Activated CD8-positive, alpha-beta T cell treated with anti-CD3 and anti-CD28 coated beads for 36 hours (primary cell): ENCODE results near the gene ANKRA2. TPM values are rescaled to one million over a fixed set of nuclear protein-coding genes. Genes with fewer than 3 reads are reported as not detected.

Experiments used
- ATAC-seq: fragments of 200-7000 bp; cut with Tn5 transposase; one replicate; pipeline ENCODE4 v1.10.0; 2021; ENCODE audit warnings: mild to moderate bottlenecking, moderate library complexity
- CTCF ChIA-PET: fragments of 350-600 bp; sonication (Branson Sonifier 250); formaldehyde crosslinking; loops from one replicate; lab custom pipeline; 2021; ENCODE audit warnings: antibody characterized with exemption; lab: Charles Lee
- POLR2A ChIA-PET: fragments of 350-600 bp; sonication (Branson Sonifier 250); formaldehyde crosslinking; loops from one replicate; lab custom pipeline; 2021; ENCODE audit warnings: antibody characterized with exemption; lab: Charles Lee
- DNase-seq: peaks from one replicate; pipeline ENCODE4 v3.0.0-alpha.2; 2020
- H3K27ac Mint-ChIP-seq: one replicate; pipeline ENCODE4 v1.8.0; 2021; ENCODE audit warnings: mild to moderate bottlenecking, mixed read lengths
- H3K27me3 Mint-ChIP-seq: one replicate; pipeline ENCODE4 v1.8.0; 2021; ENCODE audit warnings: mixed read lengths
- H3K36me3 Mint-ChIP-seq: one replicate; pipeline ENCODE4 v1.8.0; 2021; ENCODE audit warnings: low read depth, mixed read lengths
- H3K4me1 Mint-ChIP-seq: one replicate; pipeline ENCODE4 v1.8.0; 2021; ENCODE audit warnings: low read depth, mixed read lengths
- H3K4me3 Mint-ChIP-seq: one replicate; pipeline ENCODE4 v1.8.0; 2021; ENCODE audit warnings: mild to moderate bottlenecking, moderate library complexity, mixed read lengths
- H3K9me3 Mint-ChIP-seq: one replicate; pipeline ENCODE4 v1.8.0; 2021; ENCODE audit warnings: mixed read lengths
- intact Hi-C: fragments of 100-400 bp; cut with micrococcal nuclease; formaldehyde crosslinking; loops from one replicate; pipeline ENCODE4 v1.10.0; 2022
- total RNA-seq, 2 experiments: library from RNA; stranded (reverse); gene quantifications; one replicate each; pipeline ENCODE4 v1.2.3, GENCODE V29; 2021
- TF ChIP-seq, protein P1 (sequence below): fragments of 200-600 bp; IDR thresholded peaks from one replicate; pipeline ENCODE4 v1.8.0; 2022; ENCODE audit warnings: antibody characterized with exemption, mild to moderate bottlenecking

The ANKRA2 gene
- total RNA-seq, 2 experiments from 2014 or later: 20.2 to 22.0 TPM

DNA sequence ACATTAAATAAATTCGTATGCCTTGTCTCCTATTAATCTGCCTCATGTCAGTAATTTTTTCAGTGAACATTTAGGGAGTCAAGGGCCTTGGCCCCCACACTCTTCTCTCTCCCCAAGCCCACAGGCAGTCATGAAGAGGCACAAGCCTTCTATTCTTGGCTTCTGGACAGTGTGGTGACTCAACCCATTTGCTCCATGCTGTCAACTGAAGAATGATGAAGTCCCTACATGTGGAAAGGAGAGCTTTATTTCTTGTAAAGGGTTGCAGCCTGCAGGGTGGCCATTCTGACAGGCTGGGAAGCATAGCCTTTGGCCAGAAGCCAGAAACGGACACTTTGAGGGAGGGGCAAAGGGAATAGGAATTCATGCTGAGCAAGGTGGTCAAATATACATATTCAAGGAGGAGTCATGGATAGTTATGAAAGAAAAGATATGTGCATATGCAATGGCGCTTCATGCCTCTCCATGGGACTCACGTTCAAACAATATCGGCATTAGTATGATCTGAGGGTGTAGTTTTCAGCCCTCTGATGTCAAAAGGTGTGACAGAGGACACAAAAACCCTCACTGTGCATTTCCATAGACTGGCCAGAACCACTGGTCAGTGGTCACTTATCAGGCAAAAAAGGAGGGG is 31.3 kb downstream of the ANKRA2 start:
- ChIA-PET POLR2A (no interaction called here), CTCF (interaction anchor here (6.5 kb wide), 1 partner anchor 10 kb away, joined by 108 read pairs; no protein-coding TSS in a partner anchor)
- ATAC-seq: no peak
- no peak for DNase-seq
- Mint-ChIP-seq H3K36me3 (no peaks in the 10 kb centered on the region), H3K4me3 (no peak overlapping the region), H3K9me3 (no peaks in the 10 kb centered on the region), H3K27me3 (peaks cover 16% of the 10 kb centered on the region), H3K27ac (no peak overlapping the region), H3K4me1 (no peaks in the 10 kb centered on the region)
- TF ChIP-seq, protein P1, sequence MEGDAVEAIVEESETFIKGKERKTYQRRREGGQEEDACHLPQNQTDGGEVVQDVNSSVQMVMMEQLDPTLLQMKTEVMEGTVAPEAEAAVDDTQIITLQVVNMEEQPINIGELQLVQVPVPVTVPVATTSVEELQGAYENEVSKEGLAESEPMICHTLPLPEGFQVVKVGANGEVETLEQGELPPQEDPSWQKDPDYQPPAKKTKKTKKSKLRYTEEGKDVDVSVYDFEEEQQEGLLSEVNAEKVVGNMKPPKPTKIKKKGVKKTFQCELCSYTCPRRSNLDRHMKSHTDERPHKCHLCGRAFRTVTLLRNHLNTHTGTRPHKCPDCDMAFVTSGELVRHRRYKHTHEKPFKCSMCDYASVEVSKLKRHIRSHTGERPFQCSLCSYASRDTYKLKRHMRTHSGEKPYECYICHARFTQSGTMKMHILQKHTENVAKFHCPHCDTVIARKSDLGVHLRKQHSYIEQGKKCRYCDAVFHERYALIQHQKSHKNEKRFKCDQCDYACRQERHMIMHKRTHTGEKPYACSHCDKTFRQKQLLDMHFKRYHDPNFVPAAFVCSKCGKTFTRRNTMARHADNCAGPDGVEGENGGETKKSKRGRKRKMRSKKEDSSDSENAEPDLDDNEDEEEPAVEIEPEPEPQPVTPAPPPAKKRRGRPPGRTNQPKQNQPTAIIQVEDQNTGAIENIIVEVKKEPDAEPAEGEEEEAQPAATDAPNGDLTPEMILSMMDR: no peak
- intact Hi-C loops: no loop called here

DNA sequence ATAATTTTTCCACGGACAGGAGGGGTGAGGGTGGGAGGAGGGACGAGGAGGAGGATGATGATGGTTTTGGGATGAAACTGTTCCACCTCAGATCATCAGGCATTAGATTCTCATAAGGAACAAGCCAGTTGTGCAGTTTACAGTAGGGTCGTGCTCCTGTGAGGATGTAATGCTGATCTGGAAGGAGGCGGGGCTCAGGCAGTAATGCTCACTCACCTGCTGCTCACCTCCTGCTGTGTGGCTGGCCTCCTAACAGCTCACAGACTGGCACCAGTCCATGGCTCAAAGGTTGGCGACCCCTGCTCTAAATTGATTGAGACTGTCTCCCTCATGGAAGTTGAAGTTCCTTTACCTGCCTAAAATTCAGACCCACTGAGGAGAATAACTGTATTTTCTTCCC is 33.2 kb downstream of the ANKRA2 start:
- intact Hi-C loops: no loop called here
- ATAC-seq (no peak), DNase-seq (no peak)
- no peaks in the 10 kb centered on the region for H3K36me3 Mint-ChIP-seq
- H3K27me3 Mint-ChIP-seq: peaks cover 19% of the 10 kb centered on the region
- CTCF ChIA-PET: no interaction called here
- POLR2A ChIA-PET: no interaction called here
- no peak overlapping the region for H3K27ac Mint-ChIP-seq
- no peaks in the 10 kb centered on the region for H3K9me3 Mint-ChIP-seq
- H3K4me1 Mint-ChIP-seq: no peaks in the 10 kb centered on the region
- TF ChIP-seq, protein P1: no peak
- no peak overlapping the region for H3K4me3 Mint-ChIP-seq

DNA sequence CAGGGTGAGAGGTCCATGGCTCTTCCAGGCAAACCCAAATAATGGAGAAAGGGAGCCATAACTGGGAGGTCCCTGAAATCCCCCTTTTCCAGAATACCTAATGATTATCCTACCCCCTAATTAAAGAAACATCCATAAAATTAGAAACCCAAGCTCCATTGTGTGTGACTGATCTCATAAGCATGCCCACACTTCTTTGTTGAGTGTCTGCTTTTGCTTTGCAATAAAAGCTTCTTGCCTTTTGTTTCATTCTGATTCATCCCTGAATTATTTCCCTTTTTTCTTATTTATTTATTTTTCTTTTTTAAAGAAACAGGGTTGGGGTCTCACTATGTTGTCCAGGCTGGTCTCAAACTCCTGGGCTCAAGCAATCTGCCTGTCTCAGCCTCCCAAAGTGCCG is 34.1 kb downstream of the ANKRA2 start:
- ChIA-PET POLR2A (no interaction called here), CTCF (interaction anchor here (0.8 to 1.8 kb wide), 2 partner anchors 8 to 10 kb away, joined by 4 to 7 read pairs; no protein-coding TSS in a partner anchor)
- ATAC-seq (no peak), DNase-seq (no peak)
- Mint-ChIP-seq H3K4me3 (no peak overlapping the region), H3K36me3 (no peaks in the 10 kb centered on the region), H3K9me3 (no peaks in the 10 kb centered on the region), H3K27me3 (peaks cover 19% of the 10 kb centered on the region), H3K27ac (no peak overlapping the region), H3K4me1 (no peaks in the 10 kb centered on the region)
- TF ChIP-seq, protein P1: no peak
- intact Hi-C loops: no loop called here

DNA sequence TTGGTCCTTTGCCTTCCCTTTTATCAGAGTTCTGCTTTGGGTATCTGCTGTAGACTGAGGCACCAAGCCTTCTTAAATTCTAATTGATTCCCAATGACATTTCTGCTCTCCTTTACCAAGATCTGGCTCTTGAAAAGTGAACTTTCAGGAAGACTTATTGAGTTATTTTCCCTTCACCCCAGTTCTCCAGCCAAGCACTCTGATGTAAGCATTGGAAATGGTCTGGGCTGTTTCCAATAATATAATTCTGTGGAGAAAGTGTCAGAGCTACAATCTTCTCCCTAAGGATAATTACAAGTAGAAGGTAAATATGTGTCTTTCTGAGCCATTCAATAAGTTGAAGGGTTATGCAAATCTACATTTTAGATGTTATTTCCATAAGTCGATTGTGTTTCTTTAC is 36.4 kb downstream of the ANKRA2 start:
- no peak for DNase-seq
- CTCF ChIA-PET: no interaction called here

DNA sequence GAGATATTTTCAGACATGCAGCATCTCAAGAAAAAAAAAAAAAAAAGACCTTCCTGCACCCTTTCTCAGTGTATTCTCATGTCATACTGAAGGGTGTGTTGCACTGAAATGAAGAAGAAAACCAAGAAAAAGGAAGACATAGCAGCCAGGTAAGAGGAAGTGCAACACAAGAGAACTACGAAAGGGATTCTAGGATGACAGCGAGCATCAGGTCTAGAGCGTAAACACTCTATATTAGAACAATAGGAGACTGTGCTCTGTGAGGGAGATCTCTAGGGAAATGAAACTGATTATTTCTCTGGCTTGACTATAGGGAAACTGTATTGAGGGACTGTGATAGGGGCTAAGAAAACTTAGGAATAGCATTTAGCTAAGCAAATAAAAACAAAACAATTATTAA is 37.2 kb downstream of the ANKRA2 start:
- CTCF ChIA-PET: interaction anchor here (0.7 to 9.3 kb wide), 2 partner anchors 9 to 62 kb away, joined by 3 to 108 read pairs; no protein-coding TSS in a partner anchor

More for the DNA sequence above, 36.4 kb downstream of the ANKRA2 start:
- H3K27ac Mint-ChIP-seq: no peak overlapping the region
- H3K4me3 Mint-ChIP-seq: no peak overlapping the region
- TF ChIP-seq, protein P1: no peak
- no peaks in the 10 kb centered on the region for H3K9me3 Mint-ChIP-seq
- intact Hi-C loops: no loop called here
- no peaks in the 10 kb centered on the region for H3K4me1 Mint-ChIP-seq
- POLR2A ChIA-PET: no interaction called here
- H3K36me3 Mint-ChIP-seq: no peaks in the 10 kb centered on the region
- ATAC-seq: no peak
- peaks cover 19% of the 10 kb centered on the region for H3K27me3 Mint-ChIP-seq

More for the DNA sequence above, 37.2 kb downstream of the ANKRA2 start:
- no peak overlapping the region for H3K4me3 Mint-ChIP-seq
- no peaks in the 10 kb centered on the region for H3K36me3 Mint-ChIP-seq
- no peaks in the 10 kb centered on the region for H3K4me1 Mint-ChIP-seq
- TF ChIP-seq, protein P1: no peak
- intact Hi-C loops: no loop called here
- ATAC-seq: no peak
- no peak for DNase-seq
- H3K27me3 Mint-ChIP-seq: peaks cover 16% of the 10 kb centered on the region
- POLR2A ChIA-PET: no interaction called here
- H3K9me3 Mint-ChIP-seq: no peaks in the 10 kb centered on the region
- no peak overlapping the region for H3K27ac Mint-ChIP-seq
